CD14-positive monocyte (primary cell): ENCODE measurements around the gene CBFB. TPM values are rescaled to one million over a fixed set of nuclear protein-coding genes. Genes with fewer than 3 reads are reported as not detected.

Source experiments
- DNase-seq, 3 donors: peaks; one replicate each; pipeline ENCODE4 v3.0.0-alpha.2; 2011 to 2022
- H2AFZ ChIP-seq: 2 replicates; pipeline ENCODE4 v1.6.0; 2012; ENCODE audit warnings: mild to moderate bottlenecking, low read depth, low read length, inconsistent platforms; ENCODE audit not compliant: insufficient read depth, poor library complexity, severe bottlenecking
- H3K27ac ChIP-seq, 2 donors: 1 replicate in 1 of 2; 2 replicates in 1 of 2; pipeline ENCODE4 v1.5.1; 2012 to 2013; ENCODE audit warnings: low read length in 2 of 2, control low read depth in 1 of 2, inconsistent platforms in 1 of 2, low read depth in 1 of 2, mild to moderate bottlenecking in 1 of 2
- H3K27me3 ChIP-seq, 2 donors: one replicate each; pipeline versions ENCODE4 v1.6.0 to v1.6.1; 2011 to 2013; ENCODE audit warnings: low read length in 2 of 2; ENCODE audit not compliant: control insufficient read depth in 2 of 2, insufficient read depth in 2 of 2
- H3K36me3 ChIP-seq, 2 donors: replicated peaks in 1 of 2; 1 replicate in 1 of 2; 2 replicates in 1 of 2; pipeline versions ENCODE4 v1.5.1 to v1.6.1; 2012 to 2013; ENCODE audit warnings: low read length in 2 of 2, control low read depth in 1 of 2, inconsistent platforms in 1 of 2, mild to moderate bottlenecking in 1 of 2; ENCODE audit not compliant: insufficient read depth in 2 of 2, control insufficient read depth in 1 of 2
- H3K4me1 ChIP-seq, 2 donors: 1 replicate in 1 of 2; 2 replicates in 1 of 2; pipeline versions ENCODE4 v1.5.1 to v1.6.1; 2012 to 2013; ENCODE audit warnings: low read length in 2 of 2, control low read depth in 1 of 2, inconsistent platforms in 1 of 2, mild to moderate bottlenecking in 1 of 2, moderate library complexity in 1 of 2; ENCODE audit not compliant: insufficient read depth in 2 of 2, control insufficient read depth in 1 of 2
- H3K4me2 ChIP-seq: replicated peaks from 2 replicates; pipeline ENCODE3; 2012; ENCODE audit warnings: low read length, moderate library complexity, mild to moderate bottlenecking; ENCODE audit not compliant: poor library complexity, severe bottlenecking; ENCODE audit errors: extremely low read depth
- H3K4me3 ChIP-seq, 3 experiments: fragments of 200-600 bp in 1 of 3; sonication (generic) in 1 of 3; replicated peaks in 1 of 3; 1 replicate in 2 of 3; 2 replicates in 1 of 3; pipeline ENCODE4 v1.5.1; 2011 to 2013; ENCODE audit warnings: low read length in 3 of 3, mild to moderate bottlenecking in 3 of 3, control low read depth in 2 of 3, low read depth in 2 of 3, inconsistent platforms in 1 of 3, moderate library complexity in 1 of 3
- H3K79me2 ChIP-seq: 2 replicates; pipeline ENCODE4 v1.6.0; 2012; ENCODE audit warnings: mild to moderate bottlenecking, control low read depth, inconsistent platforms, low read length, moderate library complexity; ENCODE audit not compliant: insufficient read depth
- H3K9ac ChIP-seq: 2 replicates; pipeline ENCODE4 v1.6.0; 2017; ENCODE audit warnings: low read length, mild to moderate bottlenecking; ENCODE audit not compliant: insufficient read depth, poor library complexity, severe bottlenecking
- H3K9me3 ChIP-seq, 2 donors: replicated peaks in 1 of 2; 1 replicate in 1 of 2; 2 replicates in 1 of 2; pipeline versions ENCODE4 v1.5.1 to v1.6.1; 2012 to 2013; ENCODE audit warnings: low read length in 2 of 2, control low read depth in 1 of 2; ENCODE audit not compliant: control insufficient read depth in 1 of 2, insufficient read depth in 1 of 2
- H4K20me1 ChIP-seq: 2 replicates; pipeline ENCODE4 v1.6.0; 2012; ENCODE audit warnings: mild to moderate bottlenecking, low read length, control low read depth, moderate library complexity; ENCODE audit not compliant: insufficient read depth
- H3K27ac Mint-ChIP-seq, 7 donors: one replicate each; pipeline ENCODE4 v1.8.0; 2020; ENCODE audit warnings: mild to moderate bottlenecking in 7 of 7, mixed read lengths in 7 of 7, moderate library complexity in 6 of 7, inconsistent platforms in 2 of 7
- H3K27me3 Mint-ChIP-seq, 3 donors: one replicate each; pipeline ENCODE4 v1.8.0; 2021 to 2022; ENCODE audit warnings: low read depth in 3 of 3, mild to moderate bottlenecking in 3 of 3, mixed read lengths in 3 of 3, moderate library complexity in 3 of 3, inconsistent platforms in 1 of 3
- H3K36me3 Mint-ChIP-seq, 2 donors: one replicate each; pipeline ENCODE4 v1.8.0; 2020; ENCODE audit warnings: mixed read lengths in 2 of 2, inconsistent platforms in 1 of 2, mild to moderate bottlenecking in 1 of 2
- H3K4me1 Mint-ChIP-seq: one replicate; pipeline ENCODE4 v1.8.0; 2020; ENCODE audit warnings: mild to moderate bottlenecking, mixed read lengths
- H3K4me3 Mint-ChIP-seq, 2 donors: one replicate each; pipeline ENCODE4 v1.8.0; 2020; ENCODE audit warnings: mild to moderate bottlenecking in 2 of 2, mixed read lengths in 2 of 2, moderate library complexity in 1 of 2
- H3K9me3 Mint-ChIP-seq, 7 donors: one replicate each; pipeline ENCODE4 v1.8.0; 2020 to 2022; ENCODE audit warnings: mixed read lengths in 7 of 7, mild to moderate bottlenecking in 6 of 7, moderate library complexity in 6 of 7, inconsistent platforms in 2 of 7
- WGBS: methylation state at CpG from one replicate; pipeline ENCODE4 v1.1.5; 2013; ENCODE audit warnings: missing lambda C conversion rate; ENCODE audit not compliant: insufficient coverage; 5-methylcytosine and 5-hydroxymethylcytosine counted together
- intact Hi-C, 2 donors: fragments of 100-400 bp; cut with micrococcal nuclease; formaldehyde crosslinking; loops; one replicate each; pipeline versions ENCODE4 v1.15.0 to v1.15.1; 2023
- polyA plus RNA-seq, 3 donors: library from polyadenylated mRNA; depleted of rRNA in 1 of 3; unstranded in 2 of 3; stranded (reverse) in 1 of 3; fragments of 300-500 nt in 2 of 3; fragments of >200 nt in 1 of 3; fragmentation: Illumina TruSeq in 2 of 3; gene quantifications; 1 replicate in 2 of 3; 2 replicates in 1 of 3; pipeline ENCODE4 v1.2.3, GENCODE V29; 2012 to 2021
- TF ChIP-seq, protein P1 (sequence below): fragments of 200-600 bp; IDR thresholded peaks from one replicate; pipeline ENCODE4 v1.8.0; 2022; ENCODE audit warnings: antibody characterized with exemption, mild to moderate bottlenecking

Gene CBFB
- polyA plus RNA-seq, 3 donors, result 28.3 to 45.4 (median 29.5) TPM

DNA sequence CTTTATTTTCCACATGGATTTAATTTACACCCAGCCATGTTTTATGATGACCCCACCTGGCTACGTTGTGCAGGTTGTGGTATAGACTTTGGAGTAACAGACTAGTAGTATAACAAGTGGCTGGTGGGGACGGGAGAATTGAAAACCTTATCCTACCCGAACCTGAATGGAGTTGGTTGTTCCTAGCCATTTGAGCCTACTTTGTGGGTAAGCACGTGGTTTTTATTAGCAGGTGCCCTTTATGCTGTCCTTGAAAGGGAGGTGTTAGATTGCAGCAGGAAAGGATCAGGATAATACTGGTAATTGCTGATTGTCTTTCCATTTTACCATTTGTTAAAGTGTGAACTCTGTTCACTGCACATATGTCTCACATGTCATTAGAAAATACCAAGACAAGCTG lies 48.9 kb downstream of the CBFB start:
- no peaks in the 10 kb centered on the region for H3K27me3 ChIP-seq
- no peaks in the 10 kb centered on the region for H3K9me3 ChIP-seq
- H4K20me1 ChIP-seq, result peaks cover 10% of the 10 kb centered on the region
- peaks cover 9% of the 10 kb centered on the region for H3K79me2 ChIP-seq
- intact Hi-C loops, result no loop called here
- Mint-ChIP-seq H3K9me3 (no peaks in the 10 kb centered on the region), H3K4me1 (no peaks in the 10 kb centered on the region), H3K27me3 (no peaks in the 10 kb centered on the region), H3K36me3 (peaks cover 40 to 55% of the 10 kb centered on the region in 2 donors), H3K4me3 (no peak overlapping the region), H3K27ac (no peak overlapping the region)
- no peak overlapping the region for H2AFZ ChIP-seq
- no peaks in the 10 kb centered on the region for H3K4me1 ChIP-seq
- H3K4me2 ChIP-seq, result no peak overlapping the region
- no peak overlapping the region for H3K27ac ChIP-seq
- DNase-seq, result no peak
- no peak overlapping the region for H3K4me3 ChIP-seq
- 97% methylated on average over 4 of the region's 4 CpGs for WGBS
- H3K9ac ChIP-seq, result no peak overlapping the region
- TF ChIP-seq, protein P1, sequence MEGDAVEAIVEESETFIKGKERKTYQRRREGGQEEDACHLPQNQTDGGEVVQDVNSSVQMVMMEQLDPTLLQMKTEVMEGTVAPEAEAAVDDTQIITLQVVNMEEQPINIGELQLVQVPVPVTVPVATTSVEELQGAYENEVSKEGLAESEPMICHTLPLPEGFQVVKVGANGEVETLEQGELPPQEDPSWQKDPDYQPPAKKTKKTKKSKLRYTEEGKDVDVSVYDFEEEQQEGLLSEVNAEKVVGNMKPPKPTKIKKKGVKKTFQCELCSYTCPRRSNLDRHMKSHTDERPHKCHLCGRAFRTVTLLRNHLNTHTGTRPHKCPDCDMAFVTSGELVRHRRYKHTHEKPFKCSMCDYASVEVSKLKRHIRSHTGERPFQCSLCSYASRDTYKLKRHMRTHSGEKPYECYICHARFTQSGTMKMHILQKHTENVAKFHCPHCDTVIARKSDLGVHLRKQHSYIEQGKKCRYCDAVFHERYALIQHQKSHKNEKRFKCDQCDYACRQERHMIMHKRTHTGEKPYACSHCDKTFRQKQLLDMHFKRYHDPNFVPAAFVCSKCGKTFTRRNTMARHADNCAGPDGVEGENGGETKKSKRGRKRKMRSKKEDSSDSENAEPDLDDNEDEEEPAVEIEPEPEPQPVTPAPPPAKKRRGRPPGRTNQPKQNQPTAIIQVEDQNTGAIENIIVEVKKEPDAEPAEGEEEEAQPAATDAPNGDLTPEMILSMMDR, result no peak
- peaks cover 33 to 63% of the 10 kb centered on the region in 2 donors for H3K36me3 ChIP-seq

- H4K20me1 ChIP-seq, result peaks cover 18% of the 10 kb centered on the region
- DNase-seq, result no peak
- H3K27ac Mint-ChIP-seq, result no peak overlapping the region
- no peak overlapping the region for H3K4me2 ChIP-seq
- no peak overlapping the region for H3K9ac ChIP-seq
- TF ChIP-seq, protein P1, result no peak
- no peaks in the 10 kb centered on the region for H3K9me3 Mint-ChIP-seq
- no peak overlapping the region for H3K4me3 ChIP-seq
- no peak overlapping the region for H2AFZ ChIP-seq
- peaks cover 36 to 57% of the 10 kb centered on the region in 2 donors for H3K36me3 Mint-ChIP-seq
- H3K4me1 Mint-ChIP-seq, result peaks cover 6% of the 10 kb centered on the region
- peaks cover 9% of the 10 kb centered on the region for H3K79me2 ChIP-seq
- H3K9me3 ChIP-seq, result no peaks in the 10 kb centered on the region
- intact Hi-C loops, result loop anchor here in 1 of 2 donors (10.0 kb wide), 1 partner anchor 53 kb away; no protein-coding TSS in a partner anchor
- no peak overlapping the region for H3K4me3 Mint-ChIP-seq
- no CpG with 5 or more reads among the region's 6 CpGs for WGBS
- H3K36me3 ChIP-seq, result peaks cover 14 to 53% of the 10 kb centered on the region in 2 donors
- H3K27ac ChIP-seq, result no peak overlapping the region
- H3K4me1 ChIP-seq, result peaks cover 2 to 4% of the 10 kb centered on the region in 2 donors
- no peaks in the 10 kb centered on the region for H3K27me3 ChIP-seq
- no peaks in the 10 kb centered on the region for H3K27me3 Mint-ChIP-seq
Observed at GRCh38 chr16:67082100-67082499, 53.2 kb downstream of the CBFB start.
